ENCODE data around the gene ECE1.

ECE1 gene

GRCh38 chr1:21334214-21335087 lies 44.2 kb upstream of the ECE1 start:
- peaks cover 0 to 5% (median 0%) of the 10 kb centered on the region in 5 donors for H3K36me3 ChIP-seq (ENCODE audit: control insufficient read depth in 5 of 5, insufficient read depth in 5 of 5, low read length in 5 of 5)
- peak overlapping the region; percentile 38 to 60 (median 52) for H3K4me3 ChIP-seq (ENCODE audit: low read depth in 1 of 5, low read length in 5 of 5)

DNA sequence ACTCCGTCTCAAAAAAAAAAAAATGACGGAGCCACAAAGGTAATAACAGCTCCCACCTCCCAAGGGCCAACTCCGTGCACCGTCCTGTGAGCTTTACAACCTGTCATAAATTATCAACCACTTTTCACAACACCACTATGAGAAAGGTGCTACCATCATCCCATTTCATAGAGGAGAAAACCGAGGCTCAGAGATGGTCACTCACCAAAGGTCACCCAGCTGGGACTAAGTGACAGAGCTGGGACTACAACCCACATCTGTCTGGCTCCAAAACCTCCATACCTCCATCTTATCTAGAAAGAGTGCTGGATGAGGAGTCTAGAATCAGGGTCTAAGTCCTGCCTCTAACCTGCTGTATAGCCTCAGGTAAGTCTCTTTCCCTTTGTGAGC lies 43.6 kb upstream of the ECE1 start:
- H3K36me3 ChIP-seq (ENCODE audit: control insufficient read depth in 5 of 5, insufficient read depth in 5 of 5, low read length in 5 of 5): peaks cover 0 to 8% (median 0%) of the 10 kb centered on the region in 5 donors
- H3K4me3 ChIP-seq (ENCODE audit: low read depth in 1 of 5, low read length in 5 of 5): peak overlapping the region in 2 of 5 donors; percentile 38 to 48
- H3K9ac ChIP-seq (ENCODE audit: low read length in 5 of 5): peak overlapping the region in 2 of 5 donors; percentile 14 to 73
- H3K27me3 ChIP-seq (ENCODE audit: control insufficient read depth in 5 of 5, insufficient read depth in 4 of 5, low read length in 5 of 5): no peaks in the 10 kb centered on the region
- H3K27ac ChIP-seq (ENCODE audit: low read depth, low read length): peak overlapping the region; percentile 84
- no peaks in the 10 kb centered on the region for H3K9me3 ChIP-seq (ENCODE audit: control insufficient read depth in 5 of 5, low read length in 5 of 5)
- peaks cover 44 to 69% (median 64%) of the 10 kb centered on the region in 5 donors for H3K4me1 ChIP-seq (ENCODE audit: control insufficient read depth in 5 of 5, insufficient read depth in 5 of 5, low read length in 5 of 5)

More at GRCh38 chr1:21334214-21335087, 44.2 kb upstream of the ECE1 start:
- peaks cover 50 to 75% (median 70%) of the 10 kb centered on the region in 5 donors for H3K4me1 ChIP-seq (ENCODE audit: control insufficient read depth in 5 of 5, insufficient read depth in 5 of 5, low read length in 5 of 5)
- peak overlapping the region; percentile 48 to 73 (median 64) for H3K9ac ChIP-seq (ENCODE audit: low read length in 5 of 5)
- H3K27ac ChIP-seq (ENCODE audit: low read depth, low read length): peak overlapping the region; percentile 84
- no peaks in the 10 kb centered on the region for H3K27me3 ChIP-seq (ENCODE audit: control insufficient read depth in 5 of 5, insufficient read depth in 4 of 5, low read length in 5 of 5)
- H3K9me3 ChIP-seq (ENCODE audit: control insufficient read depth in 5 of 5, low read length in 5 of 5): no peaks in the 10 kb centered on the region

GRCh38 chr1:21332554-21333311 lies 42.5 kb upstream of the ECE1 start:
- H3K36me3 ChIP-seq (ENCODE audit: control insufficient read depth in 5 of 5, insufficient read depth in 5 of 5, low read length in 5 of 5): peaks cover 0 to 8% (median 0%) of the 10 kb centered on the region in 5 donors
- H3K4me3 ChIP-seq (ENCODE audit: low read depth in 1 of 5, low read length in 5 of 5): no peak overlapping the region
- no peaks in the 10 kb centered on the region for H3K27me3 ChIP-seq (ENCODE audit: control insufficient read depth in 5 of 5, insufficient read depth in 4 of 5, low read length in 5 of 5)
- no peak overlapping the region for H3K9ac ChIP-seq (ENCODE audit: low read length in 5 of 5)
- H3K4me1 ChIP-seq (ENCODE audit: control insufficient read depth in 5 of 5, insufficient read depth in 5 of 5, low read length in 5 of 5): peaks cover 35 to 62% (median 58%) of the 10 kb centered on the region in 5 donors
- no peaks in the 10 kb centered on the region for H3K9me3 ChIP-seq (ENCODE audit: control insufficient read depth in 5 of 5, low read length in 5 of 5)
- peak overlapping the region; percentile 75 for H3K27ac ChIP-seq (ENCODE audit: low read depth, low read length)

DNA sequence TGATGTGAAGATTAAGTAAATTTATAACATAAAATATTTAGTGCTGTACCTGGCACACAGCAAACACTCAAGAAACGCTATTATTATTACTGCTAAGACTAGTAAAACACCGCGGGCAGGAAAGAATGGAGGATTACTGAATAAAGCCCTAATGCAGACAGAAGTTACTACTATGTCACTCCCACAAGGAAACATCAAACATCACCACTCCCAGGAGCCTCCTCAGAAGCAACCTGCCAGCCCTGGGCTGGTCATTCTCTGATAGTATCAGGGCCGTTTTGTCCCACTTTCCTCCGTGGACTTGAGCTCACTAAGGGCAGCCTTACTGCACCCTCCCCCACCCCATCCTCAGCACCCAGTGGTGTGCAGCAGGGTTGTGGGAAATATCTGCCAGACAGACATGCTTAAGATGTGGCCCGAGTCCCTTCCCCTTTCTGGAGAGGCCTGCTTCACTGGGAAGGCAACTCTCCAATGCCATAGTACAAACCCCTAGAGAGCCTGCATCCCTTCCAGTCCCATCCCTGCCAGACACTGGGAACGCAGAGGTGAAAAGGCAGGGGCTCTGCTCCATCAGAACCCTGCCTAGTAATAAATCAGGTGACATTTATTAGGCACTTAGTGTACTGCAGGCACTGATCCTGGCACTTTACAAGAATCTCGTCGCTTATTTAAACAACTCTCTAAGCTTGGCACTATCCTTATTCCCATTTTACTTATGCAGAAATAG lies 41.7 kb upstream of the ECE1 start:
- H3K27me3 ChIP-seq (ENCODE audit: control insufficient read depth in 5 of 5, insufficient read depth in 4 of 5, low read length in 5 of 5): no peaks in the 10 kb centered on the region
- peaks cover 31 to 62% (median 58%) of the 10 kb centered on the region in 5 donors for H3K4me1 ChIP-seq (ENCODE audit: control insufficient read depth in 5 of 5, insufficient read depth in 5 of 5, low read length in 5 of 5)
- peaks cover 0 to 8% (median 0%) of the 10 kb centered on the region in 5 donors for H3K36me3 ChIP-seq (ENCODE audit: control insufficient read depth in 5 of 5, insufficient read depth in 5 of 5, low read length in 5 of 5)
- H3K27ac ChIP-seq (ENCODE audit: low read depth, low read length): peak overlapping the region; percentile 48
- no peak overlapping the region for H3K9ac ChIP-seq (ENCODE audit: low read length in 5 of 5)
- H3K9me3 ChIP-seq (ENCODE audit: control insufficient read depth in 5 of 5, low read length in 5 of 5): no peaks in the 10 kb centered on the region
- no peak overlapping the region for H3K4me3 ChIP-seq (ENCODE audit: low read depth in 1 of 5, low read length in 5 of 5)

DNA sequence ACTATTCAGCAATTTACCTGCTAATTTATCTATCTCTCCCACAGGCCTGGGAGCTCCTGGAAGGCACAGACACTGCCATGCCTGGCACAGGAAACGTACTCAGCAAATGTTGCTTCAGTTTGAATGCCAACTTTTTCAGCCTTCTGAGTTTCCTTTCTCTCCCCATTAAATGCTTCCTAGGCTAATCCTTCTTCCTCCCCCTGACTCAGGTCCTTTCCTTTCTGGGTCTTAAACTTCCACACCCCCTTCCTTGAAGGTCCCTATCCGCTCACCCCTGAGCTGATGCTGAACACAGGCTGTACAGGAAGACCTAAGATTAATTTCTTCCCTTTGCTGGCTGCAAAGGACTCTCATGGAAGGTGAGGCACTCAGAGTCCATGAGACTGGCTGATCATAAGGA lies 40.3 kb upstream of the ECE1 start:
- Histone ChIP-seq H3K9ac (ENCODE audit: low read length in 5 of 5) (no peak overlapping the region), H3K4me1 (ENCODE audit: control insufficient read depth in 5 of 5, insufficient read depth in 5 of 5, low read length in 5 of 5) (peaks cover 32 to 63% (median 62%) of the 10 kb centered on the region in 5 donors), H3K36me3 (ENCODE audit: control insufficient read depth in 5 of 5, insufficient read depth in 5 of 5, low read length in 5 of 5) (peaks cover 0 to 8% (median 0%) of the 10 kb centered on the region in 5 donors), H3K27ac (ENCODE audit: low read depth, low read length) (no peak overlapping the region), H3K4me3 (ENCODE audit: low read depth in 1 of 5, low read length in 5 of 5) (no peak overlapping the region), H3K27me3 (ENCODE audit: control insufficient read depth in 5 of 5, insufficient read depth in 4 of 5, low read length in 5 of 5) (no peaks in the 10 kb centered on the region), H3K9me3 (ENCODE audit: control insufficient read depth in 5 of 5, low read length in 5 of 5) (no peaks in the 10 kb centered on the region)

GRCh38 chr1:21329209-21329844 lies 39.1 kb upstream of the ECE1 start:
- peaks cover 0 to 8% (median 0%) of the 10 kb centered on the region in 5 donors for H3K36me3 ChIP-seq (ENCODE audit: control insufficient read depth in 5 of 5, insufficient read depth in 5 of 5, low read length in 5 of 5)
- H3K9ac ChIP-seq (ENCODE audit: low read length in 5 of 5): no peak overlapping the region
- peaks cover 32 to 63% (median 62%) of the 10 kb centered on the region in 5 donors for H3K4me1 ChIP-seq (ENCODE audit: control insufficient read depth in 5 of 5, insufficient read depth in 5 of 5, low read length in 5 of 5)
- H3K27ac ChIP-seq (ENCODE audit: low read depth, low read length): no peak overlapping the region
- no peak overlapping the region for H3K4me3 ChIP-seq (ENCODE audit: low read depth in 1 of 5, low read length in 5 of 5)
- no peaks in the 10 kb centered on the region for H3K27me3 ChIP-seq (ENCODE audit: control insufficient read depth in 5 of 5, insufficient read depth in 4 of 5, low read length in 5 of 5)
- H3K9me3 ChIP-seq (ENCODE audit: control insufficient read depth in 5 of 5, low read length in 5 of 5): no peaks in the 10 kb centered on the region

DNA sequence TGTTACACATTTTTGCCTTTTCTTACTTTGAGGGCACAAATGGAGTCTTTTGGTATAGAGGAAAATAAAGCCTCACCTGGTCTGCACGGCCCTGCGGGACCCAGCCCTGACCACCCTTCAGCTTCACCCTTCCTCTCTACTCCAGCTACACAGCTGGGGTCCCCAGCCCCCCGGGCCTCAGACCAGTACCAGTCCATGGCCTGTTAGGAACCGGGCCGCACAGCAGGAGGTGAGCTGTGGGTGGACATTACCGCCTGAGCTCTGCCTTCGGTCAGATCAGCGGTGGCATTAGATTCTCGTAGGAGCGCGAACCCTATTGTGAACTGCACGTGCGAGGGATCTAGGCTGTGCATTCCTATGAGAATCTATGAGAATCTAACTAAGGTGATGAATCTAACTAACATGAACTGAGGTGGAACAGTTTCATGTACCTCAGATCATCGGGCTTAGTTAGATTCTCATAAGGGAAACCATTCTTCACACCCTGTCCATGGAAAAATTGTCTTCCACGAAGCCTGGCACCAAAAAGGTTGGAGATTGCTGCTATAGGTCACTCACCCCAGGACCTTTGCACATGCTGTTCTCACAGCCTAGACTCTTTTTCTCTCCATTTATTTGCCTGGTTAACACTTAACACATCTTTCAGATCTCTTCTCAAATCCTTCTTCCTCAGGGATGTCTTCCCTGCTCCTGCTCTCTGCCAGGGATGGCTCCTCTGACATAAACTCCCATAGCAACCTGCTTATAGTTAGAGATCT lies 37.5 kb upstream of the ECE1 start:
- no peak overlapping the region for H3K4me3 ChIP-seq (ENCODE audit: low read depth in 1 of 5, low read length in 5 of 5)
- H3K36me3 ChIP-seq (ENCODE audit: control insufficient read depth in 5 of 5, insufficient read depth in 5 of 5, low read length in 5 of 5): peaks cover 0 to 8% (median 0%) of the 10 kb centered on the region in 5 donors
- peaks cover 26 to 68% (median 66%) of the 10 kb centered on the region in 5 donors for H3K4me1 ChIP-seq (ENCODE audit: control insufficient read depth in 5 of 5, insufficient read depth in 5 of 5, low read length in 5 of 5)
- peak overlapping the region; percentile 92 for H3K27ac ChIP-seq (ENCODE audit: low read depth, low read length)
- no peaks in the 10 kb centered on the region for H3K27me3 ChIP-seq (ENCODE audit: control insufficient read depth in 5 of 5, insufficient read depth in 4 of 5, low read length in 5 of 5)
- H3K9me3 ChIP-seq (ENCODE audit: control insufficient read depth in 5 of 5, low read length in 5 of 5): no peaks in the 10 kb centered on the region
- H3K9ac ChIP-seq (ENCODE audit: low read length in 5 of 5): no peak overlapping the region

DNA sequence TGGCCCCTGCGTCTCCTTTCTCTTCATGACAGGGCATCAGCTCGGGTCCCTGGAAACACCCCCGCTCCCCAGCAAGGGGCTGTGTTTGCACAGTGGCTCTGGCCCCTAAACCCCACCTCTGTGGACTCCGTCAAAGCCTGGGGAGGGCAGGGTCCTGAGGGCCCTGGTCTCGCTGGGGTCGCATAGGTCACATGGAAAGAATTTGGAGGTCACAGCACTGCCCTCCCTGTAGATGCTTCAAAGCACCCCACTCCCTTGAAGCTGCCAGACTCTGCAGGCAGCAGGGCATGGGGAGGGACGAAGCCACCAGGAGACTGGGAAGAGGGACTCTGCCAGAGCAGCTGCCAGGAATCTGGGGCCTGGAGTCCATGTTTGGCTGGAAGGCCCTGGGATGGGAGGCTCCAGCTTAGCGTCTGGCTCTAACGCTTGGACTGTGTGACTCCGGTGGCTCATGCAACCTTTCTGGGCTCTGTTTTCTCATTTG lies 36.6 kb upstream of the ECE1 start:
- Histone ChIP-seq H3K9ac (ENCODE audit: low read length in 5 of 5) (peak overlapping the region in 2 of 5 donors; percentile 11 to 31), H3K4me1 (ENCODE audit: control insufficient read depth in 5 of 5, insufficient read depth in 5 of 5, low read length in 5 of 5) (peaks cover 24 to 72% (median 69%) of the 10 kb centered on the region in 5 donors)

More for the DNA sequence above, 36.6 kb upstream of the ECE1 start:
- Histone ChIP-seq H3K27me3 (ENCODE audit: control insufficient read depth in 5 of 5, insufficient read depth in 4 of 5, low read length in 5 of 5) (no peaks in the 10 kb centered on the region), H3K4me3 (ENCODE audit: low read depth in 1 of 5, low read length in 5 of 5) (no peak overlapping the region), H3K9me3 (ENCODE audit: control insufficient read depth in 5 of 5, low read length in 5 of 5) (no peaks in the 10 kb centered on the region), H3K36me3 (ENCODE audit: control insufficient read depth in 5 of 5, insufficient read depth in 5 of 5, low read length in 5 of 5) (peaks cover 0 to 8% (median 0%) of the 10 kb centered on the region in 5 donors), H3K27ac (ENCODE audit: low read depth, low read length) (peak overlapping the region; percentile 92)

All from subcutaneous abdominal adipose tissue (tissue), 5 donors.